Measurements from ENCODE around the gene CCNYL1.

GRCh38 chr2:207711750-207712530, 500 bp downstream of the CCNYL1 start:
- TF ChIP-seq, protein P1, sequence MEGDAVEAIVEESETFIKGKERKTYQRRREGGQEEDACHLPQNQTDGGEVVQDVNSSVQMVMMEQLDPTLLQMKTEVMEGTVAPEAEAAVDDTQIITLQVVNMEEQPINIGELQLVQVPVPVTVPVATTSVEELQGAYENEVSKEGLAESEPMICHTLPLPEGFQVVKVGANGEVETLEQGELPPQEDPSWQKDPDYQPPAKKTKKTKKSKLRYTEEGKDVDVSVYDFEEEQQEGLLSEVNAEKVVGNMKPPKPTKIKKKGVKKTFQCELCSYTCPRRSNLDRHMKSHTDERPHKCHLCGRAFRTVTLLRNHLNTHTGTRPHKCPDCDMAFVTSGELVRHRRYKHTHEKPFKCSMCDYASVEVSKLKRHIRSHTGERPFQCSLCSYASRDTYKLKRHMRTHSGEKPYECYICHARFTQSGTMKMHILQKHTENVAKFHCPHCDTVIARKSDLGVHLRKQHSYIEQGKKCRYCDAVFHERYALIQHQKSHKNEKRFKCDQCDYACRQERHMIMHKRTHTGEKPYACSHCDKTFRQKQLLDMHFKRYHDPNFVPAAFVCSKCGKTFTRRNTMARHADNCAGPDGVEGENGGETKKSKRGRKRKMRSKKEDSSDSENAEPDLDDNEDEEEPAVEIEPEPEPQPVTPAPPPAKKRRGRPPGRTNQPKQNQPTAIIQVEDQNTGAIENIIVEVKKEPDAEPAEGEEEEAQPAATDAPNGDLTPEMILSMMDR (conservative IDR thresholded peaks at IDR 0.05 in 1 of 2, IDR thresholded peaks at IDR 0.05 in 1 of 2; ENCODE audit: low read depth in 1 of 2, low read length in 2 of 2), result no peak
- no peak for TF ChIP-seq EZH2 (IDR thresholded peaks at IDR 0.05; ENCODE audit: low read length, missing control alignments)

Measured in fibroblast of lung (primary cell).